Stimulated activated CD8-positive, alpha-beta memory T cell treated with anti-CD3 and anti-CD28 coated beads, Interleukin-7, amount 100 ng/mL, for 4 hours (primary cell): ENCODE results near the gene PDSS2.
"Not testable (repeated sequence)": the region's sequence is repeated elsewhere in the genome, so short reads cannot be mapped to it uniquely, and the experiment has no call there.

Experiments
- DNase-seq, 2 donors: peaks; one replicate each; pipeline ENCODE4 v3.0.0-alpha.2; 2020; ENCODE audit warnings: low read depth in 2 of 2

The PDSS2 gene

GRCh38 chr6:107321793-107322192 lies 137.6 kb downstream of the PDSS2 start:
- DNase-seq, result no peak

GRCh38 chr6:107319906-107320530 lies 139.3 kb downstream of the PDSS2 start:
- DNase-seq, result no peak

- DNase-seq, result no peak
Observed at GRCh38 chr6:107318100-107318736, 141.1 kb downstream of the PDSS2 start.

GRCh38 chr6:107315114-107315513 lies 144.2 kb downstream of the PDSS2 start:
- no peak for DNase-seq

- DNase-seq, result no peak
Observed at GRCh38 chr6:107314531-107314939, 144.8 kb downstream of the PDSS2 start.

GRCh38 chr6:107313776-107314175 lies 145.6 kb downstream of the PDSS2 start:
- no peak for DNase-seq

- no peak for DNase-seq
Observed at GRCh38 chr6:107310362-107310761, 149.0 kb downstream of the PDSS2 start.

- no peak for DNase-seq
Observed at GRCh38 chr6:107308677-107309076, 150.7 kb downstream of the PDSS2 start.

- not testable (repeated sequence) for DNase-seq
Observed at GRCh38 chr6:107305994-107306393, 153.4 kb downstream of the PDSS2 start.

- no peak for DNase-seq
Observed at GRCh38 chr6:107305391-107305790, 154.0 kb downstream of the PDSS2 start.

- no peak for DNase-seq
Observed at GRCh38 chr6:107304421-107305025, 154.8 kb downstream of the PDSS2 start.

GRCh38 chr6:107293350-107293749 lies 166.0 kb downstream of the PDSS2 start:
- DNase-seq, result no peak

GRCh38 chr6:107292715-107293271 lies 166.6 kb downstream of the PDSS2 start:
- no peak for DNase-seq

GRCh38 chr6:107290491-107290890 lies 168.9 kb downstream of the PDSS2 start:
- no peak for DNase-seq

- DNase-seq, result not testable (repeated sequence)
Observed at GRCh38 chr6:107289258-107289657, 170.1 kb downstream of the PDSS2 start.

- DNase-seq, result not testable (repeated sequence)
Observed at GRCh38 chr6:107285683-107286082, 173.7 kb downstream of the PDSS2 start.

GRCh38 chr6:107284805-107285204 lies 174.6 kb downstream of the PDSS2 start:
- DNase-seq, result no peak

- no peak for DNase-seq
Observed at GRCh38 chr6:107280791-107281190, 178.6 kb downstream of the PDSS2 start.

GRCh38 chr6:107280001-107280400 lies 179.4 kb downstream of the PDSS2 start:
- DNase-seq, result not testable (repeated sequence)

- DNase-seq, result no peak
Observed at GRCh38 chr6:107275330-107275865, 184.0 kb downstream of the PDSS2 start.

GRCh38 chr6:107274288-107274687 lies 185.1 kb downstream of the PDSS2 start:
- no peak for DNase-seq

GRCh38 chr6:107272246-107272645 lies 187.1 kb downstream of the PDSS2 start:
- DNase-seq, result no peak
